Gastroesophageal sphincter (tissue), 4 donors: Measurements from ENCODE around the gene CMTM6. TPM values are rescaled to one million over a fixed set of nuclear protein-coding genes. Genes with fewer than 3 reads are reported as not detected.

Source experiments
- ATAC-seq: fragments of 150-250 bp; one replicate; pipeline ENCODE4 v1.9.1; 2016; ENCODE audit warnings: mild to moderate bottlenecking, moderate library complexity
- H3K27ac ChIP-seq, 4 donors: fragments of 200-600 bp; sonication (generic) in 3 of 4; 1 replicate in 3 of 4; 2 replicates in 1 of 4; pipeline ENCODE4 v1.5.1; 2016 to 2019
- H3K27me3 ChIP-seq: fragments of 200-600 bp; sonication (generic); one replicate; pipeline ENCODE4 v1.5.1; 2019
- H3K36me3 ChIP-seq, 2 donors: fragments of 200-600 bp; sonication (generic); one replicate each; pipeline ENCODE4 v1.5.1; 2019; ENCODE audit warnings: control low read depth in 1 of 2
- H3K4me1 ChIP-seq, 3 donors: fragments of 200-600 bp; sonication (generic); 1 replicate in 2 of 3; 2 replicates in 1 of 3; pipeline ENCODE4 v1.5.1; 2016 to 2019; ENCODE audit warnings: control low read depth in 2 of 3
- H3K4me3 ChIP-seq, 2 donors: fragments of 200-600 bp; sonication (generic); one replicate each; pipeline ENCODE4 v1.5.1; 2019; ENCODE audit warnings: mild to moderate bottlenecking in 1 of 2, moderate library complexity in 1 of 2
- H3K9me3 ChIP-seq, 3 donors: fragments of 200-600 bp; sonication (generic); one replicate each; pipeline ENCODE4 v1.5.1; 2017 to 2019; ENCODE audit warnings: control low read depth in 2 of 3
- CTCF ChIP-seq, 4 experiments: fragments of 200-600 bp in 2 of 4; fragments of 450-650 bp in 2 of 4; sonication (generic) in 1 of 4; IDR thresholded peaks; one replicate each; pipeline ENCODE4 v1.5.1; 2017 to 2019; ENCODE audit warnings: antibody characterized with exemption in 4 of 4, mild to moderate bottlenecking in 2 of 4, moderate library complexity in 2 of 4
- EP300 ChIP-seq: sonication (generic); formaldehyde crosslinking; IDR thresholded peaks from one replicate; pipeline ENCODE4 v1.6.1; 2017; ENCODE audit warnings: antibody characterized with exemption, mild to moderate bottlenecking
- POLR2A ChIP-seq, 2 donors: fragments of 450-650 bp; IDR thresholded peaks; one replicate each; pipeline ENCODE4 v1.6.1; 2017; ENCODE audit warnings: antibody characterized with exemption in 2 of 2, mild to moderate bottlenecking in 2 of 2, moderate library complexity in 1 of 2
- POLR2AphosphoS5 ChIP-seq: sonication (generic); formaldehyde crosslinking; IDR thresholded peaks from one replicate; pipeline ENCODE4 v1.6.1; 2017; ENCODE audit warnings: antibody characterized with exemption
- WGBS, 2 donors: methylation state at CpG; one replicate each; pipeline ENCODE4 v1.1.5; 2018; ENCODE audit warnings: low coverage in 1 of 2; 5-methylcytosine and 5-hydroxymethylcytosine counted together
- total RNA-seq, 4 donors: library from RNA; depleted of rRNA; stranded (reverse); fragments of >200 nt; gene quantifications; one replicate each; pipeline ENCODE4 v1.1.0, GENCODE V29; 2016

Gene CMTM6
- total RNA-seq, 4 donors from 2014 or later = 38.8 to 64.0 (median 55.5) TPM

- Histone ChIP-seq H3K4me3 (no peak overlapping the region), H3K36me3 (peaks cover 0 to 6% of the 10 kb centered on the region in 2 donors), H3K27ac (no peak overlapping the region), H3K9me3 (no peaks in the 10 kb centered on the region), H3K4me1 (peaks cover 0 to 34% (median 0%) of the 10 kb centered on the region in 3 donors), H3K27me3 (no peaks in the 10 kb centered on the region)
- TF ChIP-seq EP300 = no peak
- TF ChIP-seq POLR2A (IDR thresholded peaks at IDR 0.05) = no peak
- no peak for TF ChIP-seq CTCF (IDR thresholded peaks at IDR 0.05)
- TF ChIP-seq POLR2AphosphoS5 = no peak
- no peak for ATAC-seq
Measured at GRCh38 chr3:32495085-32495484, 7.6 kb downstream of the CMTM6 start.

- no peak for TF ChIP-seq CTCF (IDR thresholded peaks at IDR 0.05)
- TF ChIP-seq EP300 = no peak
- no peak for TF ChIP-seq POLR2A (IDR thresholded peaks at IDR 0.05)
- no peak for TF ChIP-seq POLR2AphosphoS5
- Histone ChIP-seq H3K4me1 (peaks cover 0 to 28% (median 0%) of the 10 kb centered on the region in 3 donors), H3K27ac (no peak overlapping the region), H3K4me3 (no peak overlapping the region), H3K36me3 (peaks cover 0 to 6% of the 10 kb centered on the region in 2 donors), H3K9me3 (no peaks in the 10 kb centered on the region), H3K27me3 (no peaks in the 10 kb centered on the region)
- WGBS, 2 donors = 48 to 92% methylated on average over 2 to 3 of the region's 3 CpGs
- ATAC-seq = no peak
Measured at GRCh38 chr3:32493437-32494414, 8.9 kb downstream of the CMTM6 start.

GRCh38 chr3:32492684-32493436, 9.8 kb downstream of the CMTM6 start:
- no peaks in the 10 kb centered on the region for H3K9me3 ChIP-seq
- H3K36me3 ChIP-seq = peaks cover 0 to 6% of the 10 kb centered on the region in 2 donors
- no peak for ATAC-seq
- no peak overlapping the region for H3K27ac ChIP-seq
- H3K4me1 ChIP-seq = peaks cover 0 to 28% (median 0%) of the 10 kb centered on the region in 3 donors
- 56 to 74% methylated on average over 3 of the region's 3 CpGs for WGBS, 2 donors
- H3K27me3 ChIP-seq = no peaks in the 10 kb centered on the region
- no peak overlapping the region for H3K4me3 ChIP-seq
- no peak for TF ChIP-seq EP300
- no peak for TF ChIP-seq POLR2A (IDR thresholded peaks at IDR 0.05)
- no peak for TF ChIP-seq POLR2AphosphoS5

GRCh38 chr3:32488474-32489008, 14.1 kb downstream of the CMTM6 start:
- TF ChIP-seq EP300 (no peak), POLR2A (IDR thresholded peaks at IDR 0.05) (no peak), CTCF (IDR thresholded peaks at IDR 0.05) (no peak), POLR2AphosphoS5 (no peak)

More at GRCh38 chr3:32488474-32489008, 14.1 kb downstream of the CMTM6 start:
- no peak for ATAC-seq
- no peaks in the 10 kb centered on the region for H3K9me3 ChIP-seq
- no peak overlapping the region for H3K4me3 ChIP-seq
- peaks cover 0 to 10% (median 0%) of the 10 kb centered on the region in 3 donors for H3K4me1 ChIP-seq
- no peaks in the 10 kb centered on the region for H3K27me3 ChIP-seq
- 77 to 91% methylated on average over 1 to 3 of the region's 3 CpGs for WGBS, 2 donors
- peaks cover 0 to 33% of the 10 kb centered on the region in 2 donors for H3K36me3 ChIP-seq
- H3K27ac ChIP-seq = no peak overlapping the region
